Measurements from ENCODE around the gene CD302. TPM values are rescaled to one million over a fixed set of nuclear protein-coding genes. Genes with fewer than 3 reads are reported as not detected.

The CD302 gene
- total and polyA plus RNA-seq, 7 donors: 2.7 to 7.5 (median 4.6) TPM

GRCh38 chr2:159720676-159721075 lies 77.3 kb downstream of the CD302 start:
- DNase-seq (no peak), ATAC-seq (peak in 2 of 4 donors; percentile 54 to 65)
- intact Hi-C loops (cut with DNase I): no loop called here
- Histone ChIP-seq H3K36me3 (ENCODE audit: insufficient read depth in 1 of 2, low read depth in 1 of 2) (peaks cover 2 to 45% of the 10 kb centered on the region in 2 donors), H3K4me1 (peaks cover 60% of the 10 kb centered on the region), H3K9me3 (no peaks in the 10 kb centered on the region), H3K27ac (no peak overlapping the region), H3K4me3 (no peak overlapping the region), H3K27me3 (ENCODE audit: insufficient read depth in 3 of 3, low read length in 2 of 3) (no peaks in the 10 kb centered on the region)
- TF ChIP-seq CTCF (IDR thresholded peaks at IDR 0.05): no peak
- WGBS, 3 donors: 85 to 89% (median 88%) methylated on average over 10 of the region's 10 CpGs

Other genes starting within 250 kb of the CD302 start
- 10 to 100 TPM; 22.7 to 27.0 (median 25.3) TPM for gene BAZ2B, start 181.7 kb downstream of the CD302 start, total RNA-seq
- gene BAZ2B, start 181.7 kb downstream of the CD302 start, polyA plus RNA-seq: 10 to 100 TPM in 1 of 3 donors, 1 to 10 TPM in 2; 7.5 to 12.3 (median 9.0) TPM
- gene MARCHF7, start 85.7 kb downstream of the CD302 start, total RNA-seq: 100 to 1,000 TPM in 1 of 4 donors, 10 to 100 TPM in 3; 72.6 to 104 (median 89.0) TPM
- gene MARCHF7, start 85.7 kb downstream of the CD302 start, polyA plus RNA-seq: 10 to 100 TPM; 51.2 to 97.7 (median 58.6) TPM
- under 1 TPM; 0.29 to 0.43 (median 0.33) TPM for gene LY75, start 106.5 kb upstream of the CD302 start, total RNA-seq
- under 1 TPM; 0.17 to 0.34 (median 0.22) TPM for gene LY75, start 106.5 kb upstream of the CD302 start, polyA plus RNA-seq